T-helper 2 cell treated with Interferon-gamma antibody and Interleukin-4, amounts not matched to agents 5 μg/mL and 100 μg/mL, for 36 hours (primary cell): ENCODE results near the gene CNTNAP3.
"Not testable (repeated sequence)": the region's sequence is repeated elsewhere in the genome, so short reads cannot be mapped to it uniquely, and the experiment has no call there.

ENCODE experiments used
- DNase-seq: peaks from one replicate; pipeline ENCODE4 v3.0.0; 2021; ENCODE audit warnings: low spot score
- H3K27ac Mint-ChIP-seq: one replicate; pipeline ENCODE4 v1.8.0; 2021; ENCODE audit warnings: mild to moderate bottlenecking, mixed read lengths
- H3K27me3 Mint-ChIP-seq: one replicate; pipeline ENCODE4 v1.8.0; 2021; ENCODE audit warnings: low read depth, mixed read lengths
- H3K36me3 Mint-ChIP-seq: one replicate; pipeline ENCODE4 v1.8.0; 2021; ENCODE audit warnings: low read depth, mixed read lengths
- H3K4me1 Mint-ChIP-seq: one replicate; pipeline ENCODE4 v1.8.0; 2021; ENCODE audit warnings: low read depth, mixed read lengths
- H3K4me3 Mint-ChIP-seq: one replicate; pipeline ENCODE4 v1.8.0; 2022; ENCODE audit warnings: mild to moderate bottlenecking, moderate library complexity, mixed read lengths
- H3K9me3 Mint-ChIP-seq: one replicate; pipeline ENCODE4 v1.8.0; 2021; ENCODE audit warnings: mixed read lengths

Gene CNTNAP3

DNA sequence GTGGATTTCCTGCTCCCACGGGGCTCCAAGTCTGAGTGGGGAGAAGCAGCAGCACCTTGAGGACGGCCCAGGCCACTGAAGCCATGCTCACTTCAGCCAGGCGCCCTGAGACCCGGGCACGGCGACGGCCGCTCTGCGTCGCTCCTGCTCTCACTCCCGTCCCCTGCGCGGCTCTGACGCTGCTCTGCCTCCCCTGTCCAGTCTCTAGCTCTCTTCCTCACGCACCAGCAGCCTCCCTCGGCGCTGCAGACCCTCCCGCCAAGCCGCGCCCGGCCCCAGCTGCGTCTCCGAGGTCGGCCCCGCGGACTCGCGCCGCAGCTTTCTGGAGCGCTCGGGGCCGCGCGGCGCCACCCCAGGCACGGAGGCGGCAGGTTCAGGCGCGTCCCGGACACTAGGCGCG lies at the start of gene CNTNAP3:
Gene CNTNAP3, minus strand, starts transcription at position 188 of the 400 bp plus-strand sequence. Its CDS starts 103 bp downstream, at position 85.
- H3K27ac Mint-ChIP-seq, H3K36me3 Mint-ChIP-seq, DNase-seq, H3K4me1 Mint-ChIP-seq, H3K4me3 Mint-ChIP-seq, H3K9me3 Mint-ChIP-seq, H3K27me3 Mint-ChIP-seq: not testable (repeated sequence)

DNA sequence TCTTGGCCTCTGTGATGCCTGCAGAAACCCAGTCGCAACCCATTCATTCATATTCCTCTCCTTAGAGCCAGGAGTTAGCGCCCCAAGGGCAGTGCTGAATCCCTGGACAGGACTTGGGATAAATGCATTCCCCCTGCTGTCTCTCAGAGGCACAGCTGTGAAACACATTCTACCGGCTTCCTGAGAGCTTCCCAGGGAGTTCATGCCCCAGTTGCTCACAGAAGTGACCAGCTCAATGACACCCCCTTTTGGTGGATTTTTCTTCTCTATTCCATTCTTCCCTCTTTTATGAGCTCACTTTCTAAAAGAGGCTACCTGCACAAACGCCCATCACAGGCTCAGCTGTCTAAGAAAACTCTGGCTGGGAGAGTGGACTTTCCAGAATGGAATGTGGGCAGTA lies 8.0 kb downstream of the CNTNAP3 start:
- H3K27me3 Mint-ChIP-seq, H3K4me1 Mint-ChIP-seq, H3K27ac Mint-ChIP-seq, DNase-seq, H3K4me3 Mint-ChIP-seq, H3K9me3 Mint-ChIP-seq, H3K36me3 Mint-ChIP-seq: not testable (repeated sequence)

- H3K36me3 Mint-ChIP-seq, H3K4me1 Mint-ChIP-seq, H3K9me3 Mint-ChIP-seq, H3K4me3 Mint-ChIP-seq, DNase-seq, H3K27me3 Mint-ChIP-seq, H3K27ac Mint-ChIP-seq: not testable (repeated sequence)
Measured at GRCh38 chr9:39242513-39242912, 45.5 kb downstream of the CNTNAP3 start.

DNA sequence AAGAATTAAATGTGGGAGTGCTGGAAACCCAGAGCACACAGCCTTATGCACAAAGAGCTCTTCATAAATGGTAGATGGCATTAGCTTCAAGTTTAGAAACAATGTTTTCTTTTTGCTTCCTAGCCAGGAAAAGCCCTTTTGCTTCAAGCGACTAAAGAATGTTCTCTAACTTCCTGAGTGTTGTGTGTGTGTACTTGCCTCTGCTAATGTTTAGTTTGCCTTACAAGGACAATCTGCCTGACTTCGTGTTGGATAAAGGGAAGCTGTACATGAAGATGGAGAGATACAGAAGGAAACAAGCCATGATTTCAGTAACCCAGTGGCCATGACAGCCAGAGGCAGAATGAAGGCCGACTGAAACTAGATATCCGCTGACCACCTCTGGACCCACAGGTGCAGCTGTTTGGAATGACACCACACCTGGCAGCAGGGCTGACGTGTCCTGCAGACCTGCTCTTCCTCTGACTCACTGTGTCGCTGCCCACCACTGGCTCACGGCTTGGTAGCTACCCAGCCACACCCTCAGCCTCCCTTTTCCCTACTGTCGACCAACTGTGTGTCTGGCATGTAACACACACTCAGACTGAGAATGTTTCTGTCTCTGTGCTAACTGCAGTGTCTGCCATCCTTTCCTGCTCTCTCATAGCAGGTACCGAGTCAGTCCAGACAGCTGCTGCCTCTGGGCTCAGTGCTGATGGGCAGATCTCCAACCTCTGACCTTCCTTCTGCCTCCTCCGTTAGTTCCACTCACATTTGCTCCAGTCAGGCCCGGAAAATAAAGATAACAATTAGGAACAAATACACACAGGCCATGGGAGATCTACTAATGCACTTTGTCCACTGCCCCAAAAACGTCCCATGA lies 55.6 kb downstream of the CNTNAP3 start:
- H3K27ac Mint-ChIP-seq, H3K27me3 Mint-ChIP-seq, H3K36me3 Mint-ChIP-seq, H3K4me1 Mint-ChIP-seq, DNase-seq, H3K9me3 Mint-ChIP-seq, H3K4me3 Mint-ChIP-seq: not testable (repeated sequence)

- H3K4me3 Mint-ChIP-seq, H3K27ac Mint-ChIP-seq, DNase-seq, H3K4me1 Mint-ChIP-seq, H3K27me3 Mint-ChIP-seq, H3K9me3 Mint-ChIP-seq, H3K36me3 Mint-ChIP-seq: not testable (repeated sequence)
Measured at GRCh38 chr9:39215976-39216375, 72.0 kb downstream of the CNTNAP3 start.

DNA sequence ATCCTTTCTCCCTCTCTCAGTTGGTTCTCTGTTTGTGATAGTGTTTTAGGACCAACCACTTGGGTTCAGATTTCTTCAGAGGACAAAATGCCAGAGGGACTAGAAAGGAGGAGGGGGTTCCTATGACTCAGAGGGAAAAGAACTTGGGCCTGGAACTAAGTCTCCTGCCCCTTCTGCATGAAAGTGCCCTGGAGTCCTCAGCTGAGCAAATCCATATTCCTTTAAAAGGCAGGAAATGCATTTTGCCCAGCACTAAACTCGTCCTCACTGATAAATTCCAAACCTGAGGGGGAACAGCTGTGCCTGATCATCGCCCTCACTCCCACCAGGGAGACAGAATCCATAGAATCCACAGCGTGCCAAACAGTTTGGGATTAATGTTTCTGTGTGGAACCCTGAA lies 78.2 kb downstream of the CNTNAP3 start:
- not testable (repeated sequence) for H3K4me1 Mint-ChIP-seq, DNase-seq, H3K9me3 Mint-ChIP-seq, H3K36me3 Mint-ChIP-seq, H3K4me3 Mint-ChIP-seq, H3K27me3 Mint-ChIP-seq, H3K27ac Mint-ChIP-seq

GRCh38 chr9:39206643-39207042 lies 81.3 kb downstream of the CNTNAP3 start:
- not testable (repeated sequence) for H3K27me3 Mint-ChIP-seq, H3K9me3 Mint-ChIP-seq, H3K27ac Mint-ChIP-seq, H3K4me3 Mint-ChIP-seq, H3K4me1 Mint-ChIP-seq, DNase-seq, H3K36me3 Mint-ChIP-seq

- not testable (repeated sequence) for H3K4me1 Mint-ChIP-seq, H3K9me3 Mint-ChIP-seq, H3K4me3 Mint-ChIP-seq, H3K36me3 Mint-ChIP-seq, DNase-seq, H3K27ac Mint-ChIP-seq, H3K27me3 Mint-ChIP-seq
Measured at GRCh38 chr9:39205842-39206241, 82.1 kb downstream of the CNTNAP3 start.

GRCh38 chr9:39200412-39200811 lies 87.6 kb downstream of the CNTNAP3 start:
- H3K4me1 Mint-ChIP-seq, H3K27ac Mint-ChIP-seq, H3K36me3 Mint-ChIP-seq, DNase-seq, H3K27me3 Mint-ChIP-seq, H3K4me3 Mint-ChIP-seq, H3K9me3 Mint-ChIP-seq: not testable (repeated sequence)

- not testable (repeated sequence) for H3K36me3 Mint-ChIP-seq, H3K4me1 Mint-ChIP-seq, H3K4me3 Mint-ChIP-seq, H3K9me3 Mint-ChIP-seq, DNase-seq, H3K27me3 Mint-ChIP-seq, H3K27ac Mint-ChIP-seq
Measured at GRCh38 chr9:39198000-39198709, 89.8 kb downstream of the CNTNAP3 start.

- not testable (repeated sequence) for H3K4me3 Mint-ChIP-seq, H3K27me3 Mint-ChIP-seq
Measured at GRCh38 chr9:39171370-39171769, 116.6 kb downstream of the CNTNAP3 start.

DNA sequence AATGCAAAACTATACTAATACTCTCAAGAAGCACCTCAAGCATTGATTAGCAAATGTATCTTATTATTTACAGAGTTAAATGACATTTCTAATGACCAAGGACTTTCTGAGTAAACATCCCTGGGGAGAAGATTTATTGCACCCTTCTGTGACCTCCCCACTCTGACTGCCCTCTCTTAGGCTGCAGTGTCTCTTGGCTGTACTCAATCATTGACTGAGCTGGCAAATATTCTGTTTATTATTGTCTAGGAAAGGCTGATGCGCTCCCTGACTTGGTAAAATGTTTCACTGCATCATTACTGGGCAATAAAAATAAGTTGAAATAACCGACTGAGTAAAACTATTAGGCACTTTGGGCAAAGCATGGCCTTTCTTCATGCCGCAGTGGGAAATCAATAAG lies 130.3 kb downstream of the CNTNAP3 start:
- H3K4me1 Mint-ChIP-seq, H3K4me3 Mint-ChIP-seq, H3K27ac Mint-ChIP-seq, DNase-seq, H3K9me3 Mint-ChIP-seq, H3K27me3 Mint-ChIP-seq, H3K36me3 Mint-ChIP-seq: not testable (repeated sequence)

More at GRCh38 chr9:39171370-39171769, 116.6 kb downstream of the CNTNAP3 start:
- not testable (repeated sequence) for H3K9me3 Mint-ChIP-seq, H3K4me1 Mint-ChIP-seq, DNase-seq, H3K36me3 Mint-ChIP-seq, H3K27ac Mint-ChIP-seq

DNA sequence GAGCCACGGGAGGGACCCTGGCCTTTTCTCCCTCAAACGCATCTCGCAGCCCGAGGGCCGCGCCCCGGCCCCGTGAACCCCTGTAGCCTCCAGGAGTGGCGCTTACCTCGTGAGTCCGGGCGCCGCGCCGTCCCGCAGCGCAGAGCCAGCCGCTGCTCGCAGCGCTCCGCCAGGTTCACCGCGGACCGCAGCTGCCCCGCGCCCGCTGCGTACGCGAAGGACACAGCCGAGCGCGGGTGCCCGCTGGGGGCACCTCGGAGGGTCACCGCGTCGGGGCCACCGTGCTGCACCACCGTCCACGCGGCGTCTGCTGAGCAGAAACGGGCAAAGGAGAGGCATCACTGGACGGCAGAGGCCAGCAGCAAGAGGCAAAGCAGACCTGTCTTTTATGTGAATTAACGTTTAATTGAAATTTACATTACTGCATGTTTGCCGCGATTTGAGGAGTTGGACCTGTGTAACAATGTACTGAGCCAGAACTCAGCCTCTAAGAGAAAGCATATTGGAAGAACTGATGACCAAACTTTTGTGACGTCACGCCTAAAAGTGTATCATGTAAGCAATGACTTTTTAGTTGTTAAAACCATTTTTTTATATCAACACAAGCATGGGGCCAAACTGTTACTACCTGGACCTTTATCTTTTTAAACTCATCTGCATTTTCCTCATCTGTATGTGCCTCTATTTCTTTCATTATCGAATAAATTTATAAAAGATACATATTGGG lies 155.0 kb downstream of the CNTNAP3 start:
- not testable (repeated sequence) for H3K27me3 Mint-ChIP-seq, H3K36me3 Mint-ChIP-seq, H3K4me3 Mint-ChIP-seq, DNase-seq, H3K4me1 Mint-ChIP-seq, H3K9me3 Mint-ChIP-seq, H3K27ac Mint-ChIP-seq

- DNase-seq, H3K27ac Mint-ChIP-seq, H3K4me3 Mint-ChIP-seq, H3K27me3 Mint-ChIP-seq, H3K36me3 Mint-ChIP-seq, H3K9me3 Mint-ChIP-seq, H3K4me1 Mint-ChIP-seq: not testable (repeated sequence)
Measured at GRCh38 chr9:39121401-39121800, 166.6 kb downstream of the CNTNAP3 start.
